Naive thymus-derived CD4-positive, alpha-beta T cell (primary cell): ENCODE results near the gene STK32C. TPM values are rescaled to one million over a fixed set of nuclear protein-coding genes. Genes with fewer than 3 reads are reported as not detected.

ENCODE experiments used
- ATAC-seq: fragments of 150-1000 bp; cut with Tn5 transposase; 2 replicates; pipeline ENCODE4 v1.10.0; 2021; ENCODE audit warnings: mild to moderate bottlenecking, moderate library complexity
- CTCF ChIA-PET: fragments of 350-600 bp; sonication (Branson Sonifier 250); formaldehyde crosslinking; loops from one replicate; lab custom pipeline; 2021; ENCODE audit warnings: antibody characterized with exemption; lab: Charles Lee
- POLR2A ChIA-PET: fragments of 350-600 bp; sonication (Branson Sonifier 250); formaldehyde crosslinking; loops from one replicate; lab custom pipeline; 2021; ENCODE audit warnings: antibody characterized with exemption, inconsistent platforms; lab: Charles Lee
- DNase-seq, 9 donors: peaks; one replicate each; pipeline versions ENCODE4 v3.0.0 to v3.0.0-alpha.2; 2020 to 2022; ENCODE audit warnings: mixed read lengths in 1 of 9
- H3K27ac ChIP-seq: one replicate; pipeline ENCODE4 v1.7.0; 2013; ENCODE audit warnings: mild to moderate bottlenecking, low read depth, low read length, moderate library complexity
- H3K27me3 ChIP-seq, 2 donors: one replicate each; pipeline ENCODE4 v1.7.0; 2013; ENCODE audit warnings: low read length in 2 of 2, mild to moderate bottlenecking in 2 of 2, moderate library complexity in 2 of 2; ENCODE audit not compliant: control insufficient read depth in 2 of 2, insufficient read depth in 2 of 2
- H3K36me3 ChIP-seq, 3 experiments: 1 replicate in 2 of 3; 2 replicates in 1 of 3; pipeline ENCODE4 v1.7.0; 2013; ENCODE audit warnings: low read length in 3 of 3, mild to moderate bottlenecking in 3 of 3, moderate library complexity in 1 of 3; ENCODE audit not compliant: insufficient read depth in 3 of 3, control insufficient read depth in 2 of 3
- H3K4me1 ChIP-seq, 2 donors: one replicate each; pipeline ENCODE4 v1.7.0; 2013; ENCODE audit warnings: low read length in 2 of 2, mild to moderate bottlenecking in 2 of 2, moderate library complexity in 1 of 2; ENCODE audit not compliant: control insufficient read depth in 2 of 2, insufficient read depth in 2 of 2
- H3K4me3 ChIP-seq: 2 replicates; pipeline ENCODE4 v1.7.0; 2013; ENCODE audit warnings: mild to moderate bottlenecking, low read length
- H3K9me3 ChIP-seq, 3 experiments: 1 replicate in 2 of 3; 2 replicates in 1 of 3; pipeline ENCODE4 v1.7.0; 2013; ENCODE audit warnings: low read length in 3 of 3; ENCODE audit not compliant: control insufficient read depth in 2 of 3
- H3K27ac Mint-ChIP-seq, 9 donors: one replicate each; pipeline ENCODE4 v1.8.0; 2020 to 2022; ENCODE audit warnings: mixed read lengths in 9 of 9, mild to moderate bottlenecking in 8 of 9, moderate library complexity in 5 of 9, inconsistent platforms in 2 of 9
- H3K27me3 Mint-ChIP-seq, 5 donors: one replicate each; pipeline ENCODE4 v1.8.0; 2021 to 2022; ENCODE audit warnings: mixed read lengths in 5 of 5, mild to moderate bottlenecking in 1 of 5
- H3K36me3 Mint-ChIP-seq, 5 donors: one replicate each; pipeline ENCODE4 v1.8.0; 2020 to 2022; ENCODE audit warnings: mixed read lengths in 5 of 5, mild to moderate bottlenecking in 3 of 5, inconsistent platforms in 1 of 5
- H3K4me1 Mint-ChIP-seq, 7 donors: one replicate each; pipeline ENCODE4 v1.8.0; 2020 to 2022; ENCODE audit warnings: mixed read lengths in 7 of 7, mild to moderate bottlenecking in 3 of 7, inconsistent platforms in 1 of 7
- H3K4me3 Mint-ChIP-seq, 10 donors: one replicate each; pipeline ENCODE4 v1.8.0; 2020 to 2022; ENCODE audit warnings: mild to moderate bottlenecking in 10 of 10, mixed read lengths in 10 of 10, moderate library complexity in 6 of 10, inconsistent platforms in 2 of 10
- H3K9me3 Mint-ChIP-seq, 11 donors: one replicate each; pipeline ENCODE4 v1.8.0; 2020 to 2022; ENCODE audit warnings: mixed read lengths in 11 of 11, mild to moderate bottlenecking in 4 of 11, inconsistent platforms in 1 of 11, moderate library complexity in 1 of 11
- intact Hi-C, 2 donors: fragments of 100-400 bp; cut with micrococcal nuclease; formaldehyde crosslinking; loops; one replicate each; pipeline ENCODE4 v1.15.1; 2023
- polyA plus RNA-seq, 2 donors: library from polyadenylated mRNA; unstranded; fragments of 300-500 nt; fragmentation: Illumina TruSeq; gene quantifications; one replicate each; pipeline ENCODE4 v1.2.3, GENCODE V29; 2021
- total RNA-seq, 6 experiments: library from RNA in 5 of 6; stranded (reverse) in 5 of 6; gene quantifications; 1 replicate in 5 of 6; 2 replicates in 1 of 6; pipeline ENCODE4 v1.2.3 and lab custom pipeline; 2021 to 2026

The STK32C gene
- total and polyA plus RNA-seq, 7 experiments from 2014 or later = 4.6 to 19.4 (median 11.8) TPM

DNA sequence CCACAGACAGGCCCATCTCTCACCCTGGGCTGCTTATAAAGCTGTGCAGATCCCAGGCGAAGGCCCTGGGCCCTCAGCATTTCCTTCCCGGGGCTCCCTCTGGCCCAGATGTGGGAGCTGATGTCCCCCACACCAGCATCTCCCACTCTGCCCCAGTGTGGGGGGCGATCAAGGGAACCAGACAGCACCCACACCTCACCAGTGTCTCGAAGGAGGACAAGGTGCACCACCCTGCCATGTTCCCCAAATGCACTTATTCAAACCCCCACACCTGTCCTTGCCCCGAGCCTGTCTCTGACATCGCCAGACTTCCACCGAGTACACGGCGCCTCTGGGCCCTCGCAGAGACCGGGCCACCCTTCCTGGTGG is 101.4 kb downstream of the STK32C start:
- H3K4me1 ChIP-seq = no peaks in the 10 kb centered on the region
- intact Hi-C loops = no loop called here
- H3K27me3 Mint-ChIP-seq = no peaks in the 10 kb centered on the region
- H3K36me3 ChIP-seq = peaks cover 0 to 3% (median 0%) of the 10 kb centered on the region in 3 experiments
- no peaks in the 10 kb centered on the region for H3K27me3 ChIP-seq
- DNase-seq = peak in 1 of 9 donors; percentile 4
- ChIA-PET POLR2A (no interaction called here), CTCF (no interaction called here)
- peaks cover 0 to 2% (median 0%) of the 10 kb centered on the region in 7 donors for H3K4me1 Mint-ChIP-seq
- peaks cover 0 to 6% (median 2%) of the 10 kb centered on the region in 5 donors for H3K36me3 Mint-ChIP-seq
- peak overlapping the region in 2 of 9 donors; percentile 62 to 65 for H3K27ac Mint-ChIP-seq
- no peak for ATAC-seq
- no peaks in the 10 kb centered on the region for H3K9me3 Mint-ChIP-seq
- H3K27ac ChIP-seq = no peak overlapping the region
- H3K9me3 ChIP-seq = no peaks in the 10 kb centered on the region
- no peak overlapping the region for H3K4me3 Mint-ChIP-seq
- no peak overlapping the region for H3K4me3 ChIP-seq

DNA sequence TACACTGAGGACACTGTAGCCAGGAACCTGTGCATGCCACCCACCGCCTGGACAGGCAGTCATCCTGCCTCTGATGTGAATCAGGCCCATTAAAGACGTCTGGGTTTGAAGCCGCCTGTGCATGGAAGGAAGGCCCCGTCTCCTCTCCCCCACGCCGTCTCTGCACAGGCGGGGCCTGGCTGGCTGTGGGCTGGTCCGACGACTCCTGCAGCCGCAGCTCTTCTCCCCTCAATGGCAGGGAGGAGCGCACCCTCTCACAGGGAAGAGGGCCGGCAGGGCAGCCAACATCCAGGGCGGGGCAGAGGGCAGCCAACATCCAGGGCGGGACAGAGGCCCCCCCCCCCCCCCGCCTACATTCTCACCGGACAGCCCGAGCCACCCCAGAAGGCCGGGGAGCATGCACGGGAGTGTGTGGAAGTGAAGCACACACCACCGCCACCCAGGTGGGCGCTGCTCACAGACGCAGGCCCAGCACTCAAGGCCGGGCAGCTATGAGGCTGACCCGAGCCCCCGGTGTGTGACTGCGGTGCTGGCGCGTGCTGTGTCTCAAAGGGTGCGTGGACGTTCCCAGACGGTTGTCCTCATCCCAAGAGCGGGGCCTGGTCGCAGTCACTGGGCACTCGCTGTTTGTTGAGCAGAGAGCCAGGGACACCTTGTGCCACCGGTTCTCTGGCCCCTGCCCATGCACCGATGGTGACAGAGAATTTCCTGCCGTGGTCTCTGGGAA is 101.9 kb downstream of the STK32C start:
- H3K27ac ChIP-seq = no peak overlapping the region
- H3K4me3 ChIP-seq = no peak overlapping the region
- CTCF ChIA-PET = no interaction called here
- Mint-ChIP-seq H3K4me3 (no peak overlapping the region), H3K27ac (peak overlapping the region in 1 of 9 donors; percentile 55), H3K27me3 (no peaks in the 10 kb centered on the region), H3K36me3 (peaks cover 0 to 5% (median 2%) of the 10 kb centered on the region in 5 donors), H3K9me3 (no peaks in the 10 kb centered on the region), H3K4me1 (peaks cover 0 to 2% (median 0%) of the 10 kb centered on the region in 7 donors)
- POLR2A ChIA-PET = no interaction called here
- no peaks in the 10 kb centered on the region for H3K27me3 ChIP-seq
- ATAC-seq (no peak), DNase-seq (peak in 1 of 9 donors; percentile 5)
- peaks cover 0 to 8% (median 0%) of the 10 kb centered on the region in 3 experiments for H3K36me3 ChIP-seq
- H3K9me3 ChIP-seq = no peaks in the 10 kb centered on the region
- intact Hi-C loops = no loop called here
- no peaks in the 10 kb centered on the region for H3K4me1 ChIP-seq

DNA sequence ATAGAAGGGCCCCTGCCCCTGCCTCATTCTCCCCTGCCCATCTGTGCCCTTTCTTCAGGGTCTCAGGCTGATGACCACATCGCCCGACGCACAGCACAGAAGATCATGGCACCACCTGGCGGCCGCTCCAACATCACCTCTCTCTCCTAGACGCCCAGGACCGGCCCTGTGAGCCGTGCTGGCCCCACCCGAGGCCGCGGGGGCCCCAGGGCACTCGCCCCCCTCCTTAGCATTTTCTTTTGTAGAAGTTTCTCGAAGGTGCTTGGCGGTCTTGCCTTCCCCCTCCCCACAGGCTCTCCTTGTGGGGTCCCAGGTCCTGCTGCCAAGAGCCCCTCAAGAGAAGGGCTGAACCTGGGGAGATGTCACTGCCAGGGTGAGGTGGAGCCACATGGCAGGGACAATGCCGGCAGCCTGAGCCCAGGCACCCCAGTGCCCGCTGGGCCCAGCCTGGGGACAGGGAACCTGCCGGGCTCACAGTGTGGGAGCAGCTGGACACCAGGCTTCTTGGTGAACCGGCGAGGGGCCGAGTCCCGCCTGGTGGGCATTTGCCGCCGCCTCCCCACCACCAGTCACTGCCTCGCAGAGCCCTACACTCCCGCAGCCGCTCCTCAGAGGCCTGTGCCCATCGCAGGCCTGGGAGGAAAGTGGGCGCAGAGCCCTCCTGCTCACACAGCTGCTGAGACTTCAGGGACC is 102.8 kb downstream of the STK32C start:
- H3K36me3 Mint-ChIP-seq = peaks cover 0 to 4% (median 2%) of the 10 kb centered on the region in 5 donors
- no peak for ATAC-seq
- Histone ChIP-seq H3K4me1 (no peaks in the 10 kb centered on the region), H3K4me3 (no peak overlapping the region), H3K9me3 (no peaks in the 10 kb centered on the region), H3K27ac (no peak overlapping the region), H3K27me3 (no peaks in the 10 kb centered on the region), H3K36me3 (peaks cover 0 to 12% (median 0%) of the 10 kb centered on the region in 3 experiments)
- CTCF ChIA-PET = no interaction called here
- no peaks in the 10 kb centered on the region for H3K9me3 Mint-ChIP-seq
- no peak overlapping the region for H3K27ac Mint-ChIP-seq
- intact Hi-C loops = no loop called here
- no peak for DNase-seq
- no peaks in the 10 kb centered on the region for H3K27me3 Mint-ChIP-seq
- H3K4me3 Mint-ChIP-seq = no peak overlapping the region
- H3K4me1 Mint-ChIP-seq = peaks cover 0 to 2% (median 0%) of the 10 kb centered on the region in 7 donors
- POLR2A ChIA-PET = no interaction called here

DNA sequence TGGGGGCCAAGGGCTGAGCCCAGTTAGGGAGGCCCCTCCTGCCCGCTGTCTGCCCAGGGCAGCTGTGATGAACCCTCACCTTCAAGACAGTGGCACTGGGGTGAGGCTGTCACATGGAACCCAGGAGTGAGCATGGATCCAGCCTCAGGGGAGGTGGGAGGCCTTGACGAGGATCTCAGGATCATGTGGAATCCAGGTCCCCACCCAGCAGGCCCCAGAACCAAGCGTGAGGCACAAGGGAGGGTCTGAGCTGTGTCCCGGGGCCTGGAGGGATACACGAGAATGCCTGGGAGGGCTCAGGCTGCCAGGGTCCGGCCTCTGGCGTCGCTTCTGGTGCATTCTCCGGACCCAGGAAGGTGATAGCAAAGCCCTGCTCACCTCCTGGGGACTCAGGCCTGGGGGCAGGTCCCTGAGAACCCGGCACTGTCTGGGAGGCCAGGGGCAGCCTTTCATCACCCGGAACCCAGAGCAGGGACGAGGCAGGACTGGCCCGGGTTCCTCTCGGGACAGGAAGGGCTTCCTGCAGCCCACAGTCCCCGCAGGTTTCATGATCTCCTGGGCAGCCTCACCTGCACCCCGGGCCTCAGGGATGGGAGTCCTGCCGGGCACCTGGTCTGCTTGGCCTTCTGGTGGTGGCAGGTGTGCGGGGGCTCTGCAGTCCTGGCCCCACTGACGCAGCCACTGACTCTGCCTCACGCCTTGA is 103.5 kb downstream of the STK32C start:
- POLR2A ChIA-PET = no interaction called here

DNA sequence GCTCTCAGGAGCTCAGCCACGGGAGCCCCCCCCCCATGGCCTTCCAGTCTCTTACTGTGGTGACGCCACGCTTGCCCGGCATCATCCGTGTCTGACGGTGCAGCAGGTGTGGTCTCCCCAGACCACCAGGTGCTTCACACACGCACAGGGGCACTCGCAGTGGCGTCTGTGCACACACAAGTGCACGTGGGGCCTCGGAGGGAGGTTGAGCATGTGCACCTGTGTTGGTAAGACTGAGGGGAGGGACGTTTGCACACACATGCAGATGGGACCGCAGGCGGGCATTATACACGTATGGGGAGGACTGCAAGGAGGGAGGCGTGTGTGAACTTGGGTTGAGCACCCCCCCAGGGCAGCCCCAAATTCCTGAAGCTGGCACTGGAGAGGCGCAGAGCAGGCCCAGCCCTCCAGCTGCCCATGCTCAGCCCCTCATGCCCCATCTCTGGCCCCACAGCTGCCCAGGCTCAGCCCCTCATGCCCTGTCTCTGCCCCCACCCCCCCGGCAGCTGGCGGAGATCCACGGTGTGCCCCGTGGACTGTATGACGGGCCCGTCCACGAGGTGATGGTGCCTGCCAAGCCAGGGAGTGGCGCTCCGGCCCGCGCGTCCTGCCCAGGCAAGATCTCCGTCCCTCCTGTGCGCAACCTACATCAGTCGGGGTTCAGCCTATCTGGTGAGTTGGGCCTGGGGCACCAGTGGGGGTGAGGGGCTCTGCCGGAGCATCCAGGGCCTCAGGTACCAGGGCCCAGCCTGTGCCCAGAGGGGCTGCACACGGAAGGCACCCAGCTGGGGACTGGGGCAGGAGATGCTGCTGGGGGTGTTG is 104.3 kb downstream of the STK32C start:
- Mint-ChIP-seq H3K9me3 (no peaks in the 10 kb centered on the region), H3K36me3 (peaks cover 0 to 2% (median 0%) of the 10 kb centered on the region in 5 donors), H3K27ac (no peak overlapping the region), H3K27me3 (no peaks in the 10 kb centered on the region), H3K4me3 (no peak overlapping the region), H3K4me1 (peaks cover 0 to 2% (median 0%) of the 10 kb centered on the region in 7 donors)
- Histone ChIP-seq H3K27ac (no peak overlapping the region), H3K27me3 (no peaks in the 10 kb centered on the region), H3K9me3 (no peaks in the 10 kb centered on the region), H3K4me3 (no peak overlapping the region), H3K36me3 (peaks cover 0 to 12% (median 0%) of the 10 kb centered on the region in 3 experiments), H3K4me1 (no peaks in the 10 kb centered on the region)
- ChIA-PET POLR2A (no interaction called here), CTCF (no interaction called here)
- intact Hi-C loops = no loop called here
- no peak for ATAC-seq
- DNase-seq = peak in 1 of 9 donors; percentile 6

More for the DNA sequence above, 103.5 kb downstream of the STK32C start:
- peaks cover 0 to 3% (median 0%) of the 10 kb centered on the region in 5 donors for H3K36me3 Mint-ChIP-seq
- Histone ChIP-seq H3K4me1 (no peaks in the 10 kb centered on the region), H3K27me3 (no peaks in the 10 kb centered on the region), H3K27ac (no peak overlapping the region), H3K4me3 (no peak overlapping the region), H3K36me3 (peaks cover 0 to 12% (median 0%) of the 10 kb centered on the region in 3 experiments), H3K9me3 (no peaks in the 10 kb centered on the region)
- no peaks in the 10 kb centered on the region for H3K27me3 Mint-ChIP-seq
- no peak overlapping the region for H3K4me3 Mint-ChIP-seq
- ATAC-seq (no peak), DNase-seq (no peak)
- CTCF ChIA-PET = no interaction called here
- no peak overlapping the region for H3K27ac Mint-ChIP-seq
- H3K4me1 Mint-ChIP-seq = peaks cover 0 to 2% (median 0%) of the 10 kb centered on the region in 7 donors
- no peaks in the 10 kb centered on the region for H3K9me3 Mint-ChIP-seq
- intact Hi-C loops = no loop called here
